ENCODE measurements around the gene CCL13. TPM values are rescaled to one million over a fixed set of nuclear protein-coding genes. Genes with fewer than 3 reads are reported as not detected.

Gene CCL13
- total RNA-seq, 2 donors from 2014 or later: not detected

DNA sequence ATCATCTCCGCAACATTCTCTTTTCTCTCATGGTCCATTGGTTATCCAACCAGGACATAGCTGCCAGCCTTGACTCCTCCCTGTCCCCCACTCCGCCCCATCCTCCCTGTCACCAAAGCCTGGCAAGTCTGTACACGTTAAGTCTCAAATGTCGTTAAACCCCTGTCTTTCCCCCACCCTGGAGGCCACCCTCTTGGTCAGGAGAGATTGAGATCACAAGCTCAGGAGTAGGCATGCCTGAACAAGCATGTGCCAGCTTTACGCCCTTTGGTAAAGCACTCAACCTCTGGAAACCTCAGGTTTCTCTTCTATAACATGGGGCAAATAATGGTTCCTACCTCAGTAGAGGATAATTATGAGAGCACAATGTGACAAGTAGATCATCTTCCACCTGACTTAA lies 44.9 kb downstream of the CCL13 start:
- H3K36me3 ChIP-seq (ENCODE audit: control insufficient read depth, insufficient read depth, low read length): no peaks in the 10 kb centered on the region
- Mint-ChIP-seq H3K27ac (no peak overlapping the region), H3K4me1 (peaks cover 11% of the 10 kb centered on the region), H3K27me3 (ENCODE audit: insufficient read depth) (peaks cover 3% of the 10 kb centered on the region), H3K4me3 (no peak overlapping the region), H3K9me3 (no peaks in the 10 kb centered on the region), H3K36me3 (ENCODE audit: low read depth) (no peaks in the 10 kb centered on the region)
- TF ChIP-seq, protein P1, sequence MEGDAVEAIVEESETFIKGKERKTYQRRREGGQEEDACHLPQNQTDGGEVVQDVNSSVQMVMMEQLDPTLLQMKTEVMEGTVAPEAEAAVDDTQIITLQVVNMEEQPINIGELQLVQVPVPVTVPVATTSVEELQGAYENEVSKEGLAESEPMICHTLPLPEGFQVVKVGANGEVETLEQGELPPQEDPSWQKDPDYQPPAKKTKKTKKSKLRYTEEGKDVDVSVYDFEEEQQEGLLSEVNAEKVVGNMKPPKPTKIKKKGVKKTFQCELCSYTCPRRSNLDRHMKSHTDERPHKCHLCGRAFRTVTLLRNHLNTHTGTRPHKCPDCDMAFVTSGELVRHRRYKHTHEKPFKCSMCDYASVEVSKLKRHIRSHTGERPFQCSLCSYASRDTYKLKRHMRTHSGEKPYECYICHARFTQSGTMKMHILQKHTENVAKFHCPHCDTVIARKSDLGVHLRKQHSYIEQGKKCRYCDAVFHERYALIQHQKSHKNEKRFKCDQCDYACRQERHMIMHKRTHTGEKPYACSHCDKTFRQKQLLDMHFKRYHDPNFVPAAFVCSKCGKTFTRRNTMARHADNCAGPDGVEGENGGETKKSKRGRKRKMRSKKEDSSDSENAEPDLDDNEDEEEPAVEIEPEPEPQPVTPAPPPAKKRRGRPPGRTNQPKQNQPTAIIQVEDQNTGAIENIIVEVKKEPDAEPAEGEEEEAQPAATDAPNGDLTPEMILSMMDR (conservative IDR thresholded peaks at IDR 0.05): no peak
- peak; percentile 41 for DNase-seq
- H3K9me3 ChIP-seq (ENCODE audit: control insufficient read depth, low read length): no peaks in the 10 kb centered on the region
- H3K4me3 ChIP-seq (ENCODE audit: low read length): no peak overlapping the region
- WGBS, 2 experiments (ENCODE audit: insufficient coverage in 1 of 2, insufficient read length in 1 of 2): 89 to 94% methylated on average over 2 to 5 of the region's 5 CpGs
- no peak overlapping the region for H3K27ac ChIP-seq (ENCODE audit: low read depth, low read length)
- no peaks in the 10 kb centered on the region for H3K27me3 ChIP-seq (ENCODE audit: control insufficient read depth, insufficient read depth, low read length, poor library complexity, severe bottlenecking)
- H3K9ac ChIP-seq (ENCODE audit: extremely low read depth, low read length, poor library complexity, severe bottlenecking): no peak overlapping the region
- H3K4me1 ChIP-seq (ENCODE audit: control insufficient read depth, insufficient read depth, low read length): no peaks in the 10 kb centered on the region

DNA sequence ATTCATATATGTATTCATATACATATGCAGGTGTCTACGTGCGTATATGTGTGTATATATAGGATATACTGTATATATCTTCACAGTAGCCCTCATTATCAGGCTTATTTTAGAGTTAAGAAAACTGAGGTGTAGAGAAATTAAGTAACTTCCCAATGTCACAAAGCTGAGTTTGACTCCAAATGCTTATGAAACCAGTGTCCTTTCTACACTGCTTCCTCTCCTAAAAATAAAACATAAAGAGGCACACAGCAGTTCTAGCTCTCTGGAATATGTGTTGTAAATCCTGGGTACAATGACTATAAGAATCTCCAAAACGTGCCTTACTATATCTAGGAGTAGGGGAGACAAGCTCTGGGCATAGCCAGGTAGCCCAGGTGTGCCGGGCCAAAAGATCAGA lies 46.7 kb downstream of the CCL13 start:
- Histone ChIP-seq H3K27me3 (ENCODE audit: control insufficient read depth, insufficient read depth, low read length, poor library complexity, severe bottlenecking) (no peaks in the 10 kb centered on the region), H3K4me1 (ENCODE audit: control insufficient read depth, insufficient read depth, low read length) (no peaks in the 10 kb centered on the region), H3K27ac (ENCODE audit: low read depth, low read length) (no peak overlapping the region), H3K9ac (ENCODE audit: extremely low read depth, low read length, poor library complexity, severe bottlenecking) (no peak overlapping the region), H3K36me3 (ENCODE audit: control insufficient read depth, insufficient read depth, low read length) (no peaks in the 10 kb centered on the region), H3K4me3 (ENCODE audit: low read length) (no peak overlapping the region), H3K9me3 (ENCODE audit: control insufficient read depth, low read length) (no peaks in the 10 kb centered on the region)
- Mint-ChIP-seq H3K36me3 (ENCODE audit: low read depth) (no peaks in the 10 kb centered on the region), H3K9me3 (no peaks in the 10 kb centered on the region), H3K4me3 (no peak overlapping the region), H3K4me1 (peaks cover 3% of the 10 kb centered on the region), H3K27ac (no peak overlapping the region), H3K27me3 (ENCODE audit: insufficient read depth) (peaks cover 12% of the 10 kb centered on the region)
- TF ChIP-seq, protein P1 (conservative IDR thresholded peaks at IDR 0.05): no peak
- 50 to 100% methylated on average over 1 to 2 of the region's 4 CpGs for WGBS, 2 experiments (ENCODE audit: insufficient coverage in 1 of 2, insufficient read length in 1 of 2)
- DNase-seq: no peak

DNA sequence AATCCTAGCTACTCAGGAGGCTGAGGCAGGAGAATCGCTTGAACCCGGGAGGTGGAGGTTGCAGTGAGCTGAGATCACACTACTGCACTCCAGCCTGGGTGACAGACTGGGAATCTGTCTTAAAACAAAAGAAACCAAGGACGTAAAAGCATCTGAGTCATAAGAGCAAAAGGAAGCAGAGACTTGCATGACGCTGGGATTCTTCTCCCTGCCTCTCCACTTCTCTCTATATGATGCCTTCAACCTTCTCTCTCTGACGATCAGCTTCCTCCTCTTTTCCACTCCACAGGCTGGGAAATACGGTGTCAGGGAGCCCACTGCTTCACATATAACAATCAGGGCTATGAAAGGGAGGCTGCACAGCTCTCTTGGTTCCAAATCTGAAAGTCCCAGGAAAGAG lies 49.9 kb downstream of the CCL13 start:
- no peak overlapping the region for H3K4me3 Mint-ChIP-seq
- no peaks in the 10 kb centered on the region for H3K9me3 ChIP-seq (ENCODE audit: control insufficient read depth, low read length)
- WGBS, 2 experiments (ENCODE audit: insufficient coverage in 1 of 2, insufficient read length in 1 of 2): 80 to 92% methylated on average over 4 to 6 of the region's 6 CpGs
- no peak for DNase-seq
- H3K27me3 Mint-ChIP-seq (ENCODE audit: insufficient read depth): peaks cover 37% of the 10 kb centered on the region
- H3K27me3 ChIP-seq (ENCODE audit: control insufficient read depth, insufficient read depth, low read length, poor library complexity, severe bottlenecking): peaks cover 3% of the 10 kb centered on the region
- H3K36me3 ChIP-seq (ENCODE audit: control insufficient read depth, insufficient read depth, low read length): no peaks in the 10 kb centered on the region
- H3K9ac ChIP-seq (ENCODE audit: extremely low read depth, low read length, poor library complexity, severe bottlenecking): no peak overlapping the region
- H3K4me1 Mint-ChIP-seq: peaks cover 6% of the 10 kb centered on the region
- no peaks in the 10 kb centered on the region for H3K4me1 ChIP-seq (ENCODE audit: control insufficient read depth, insufficient read depth, low read length)
- no peaks in the 10 kb centered on the region for H3K9me3 Mint-ChIP-seq
- H3K27ac Mint-ChIP-seq: no peak overlapping the region
- TF ChIP-seq, protein P1 (conservative IDR thresholded peaks at IDR 0.05): no peak
- H3K36me3 Mint-ChIP-seq (ENCODE audit: low read depth): no peaks in the 10 kb centered on the region
- no peak overlapping the region for H3K27ac ChIP-seq (ENCODE audit: low read depth, low read length)
- H3K4me3 ChIP-seq (ENCODE audit: low read length): no peak overlapping the region

Other genes with a start within 250 kb of the CCL13 start
- gene CCL2, start 101.2 kb upstream of the CCL13 start, total RNA-seq: 10 to 100 TPM; 23.8 to 61.4 TPM
- not detected for gene CCL7, start 86.3 kb upstream of the CCL13 start, total RNA-seq
- not detected for gene CCL11, start 70.7 kb upstream of the CCL13 start, total RNA-seq
- not detected for gene CCL8, start 37.0 kb upstream of the CCL13 start, total RNA-seq
- gene CCL1, start 6.8 kb downstream of the CCL13 start, total RNA-seq: not detected
- under 1 TPM in 1 of 2 donors, not detected in 1; 0.15 TPM for gene TMEM132E, start 223.1 kb downstream of the CCL13 start, total RNA-seq